Measurements from ENCODE around the gene SCTR.
A peak's percentile ranks its signal among the peaks of the same experiment; 100 is the strongest.

The SCTR gene

GRCh38 chr2:119483395-119483753 lies 40.9 kb downstream of the SCTR start:
- H3K27ac ChIP-seq: no peak overlapping the region
- no peak for TF ChIP-seq CTCF (conservative IDR thresholded peaks at IDR 0.05)

- no peak overlapping the region for H3K27ac ChIP-seq
- no peak for TF ChIP-seq CTCF (conservative IDR thresholded peaks at IDR 0.05)
Observed at GRCh38 chr2:119482481-119483394, 41.5 kb downstream of the SCTR start.

- H3K27ac ChIP-seq: no peak overlapping the region
- no peak for TF ChIP-seq CTCF (conservative IDR thresholded peaks at IDR 0.05)
Observed at GRCh38 chr2:119481501-119482455, 42.5 kb downstream of the SCTR start.

GRCh38 chr2:119480718-119481142 lies 43.6 kb downstream of the SCTR start:
- peak overlapping the region; percentile 31 for H3K27ac ChIP-seq
- no peak for TF ChIP-seq CTCF (conservative IDR thresholded peaks at IDR 0.05)

GRCh38 chr2:119480184-119480583 lies 44.1 kb downstream of the SCTR start:
- no peak for TF ChIP-seq CTCF (conservative IDR thresholded peaks at IDR 0.05)
- H3K27ac ChIP-seq: peak overlapping the region; percentile 31

- H3K27ac ChIP-seq: no peak overlapping the region
- TF ChIP-seq CTCF (conservative IDR thresholded peaks at IDR 0.05): no peak
Observed at GRCh38 chr2:119478978-119479295, 45.3 kb downstream of the SCTR start.

All from VCaP (cell line).